ENCODE data around the gene BNC1.

The BNC1 gene

DNA sequence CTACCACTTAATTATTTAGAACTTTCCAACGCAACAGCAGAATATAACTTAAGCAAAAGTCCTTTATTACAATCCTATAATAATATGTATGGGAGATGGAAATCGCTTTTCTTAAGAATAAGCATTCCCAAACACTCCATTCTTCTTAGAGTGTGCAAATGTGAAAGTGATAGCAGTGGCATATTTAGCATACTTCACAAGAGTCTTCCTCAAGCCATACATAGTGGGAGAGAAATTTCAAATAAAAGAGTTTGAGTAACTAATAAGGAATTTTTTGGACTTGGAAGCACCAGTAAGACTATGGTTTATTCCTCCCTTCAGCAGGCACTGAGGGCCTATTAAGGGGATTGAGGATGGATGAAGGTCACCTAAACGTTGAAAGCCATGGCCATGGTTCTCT is 22.1 kb upstream of the BNC1 start:
- Mint-ChIP-seq H3K4me3 (no peak overlapping the region), H3K4me1 (no peaks in the 10 kb centered on the region), H3K36me3 (no peaks in the 10 kb centered on the region), H3K27ac (no peak overlapping the region), H3K9me3 (no peaks in the 10 kb centered on the region), H3K27me3 (peaks cover 8% of the 10 kb centered on the region)

- H3K4me1 Mint-ChIP-seq, result no peaks in the 10 kb centered on the region
- no peak overlapping the region for H3K4me3 Mint-ChIP-seq
- no peaks in the 10 kb centered on the region for H3K9me3 Mint-ChIP-seq
- no peak overlapping the region for H3K27ac Mint-ChIP-seq
- H3K36me3 Mint-ChIP-seq, result no peaks in the 10 kb centered on the region
- H3K27me3 Mint-ChIP-seq, result peaks cover 8% of the 10 kb centered on the region
Observed at GRCh38 chr15:83305704-83306291, 21.3 kb upstream of the BNC1 start.

GRCh38 chr15:83304861-83305703 is 20.6 kb upstream of the BNC1 start:
- no peak overlapping the region for H3K27ac Mint-ChIP-seq
- H3K4me3 Mint-ChIP-seq, result no peak overlapping the region
- no peaks in the 10 kb centered on the region for H3K4me1 Mint-ChIP-seq
- no peaks in the 10 kb centered on the region for H3K36me3 Mint-ChIP-seq
- no peaks in the 10 kb centered on the region for H3K9me3 Mint-ChIP-seq
- H3K27me3 Mint-ChIP-seq, result peaks cover 8% of the 10 kb centered on the region

GRCh38 chr15:83303535-83303934 is 19.1 kb upstream of the BNC1 start:
- no peaks in the 10 kb centered on the region for H3K4me1 Mint-ChIP-seq
- H3K9me3 Mint-ChIP-seq, result no peaks in the 10 kb centered on the region
- H3K4me3 Mint-ChIP-seq, result no peak overlapping the region
- H3K36me3 Mint-ChIP-seq, result no peaks in the 10 kb centered on the region
- peaks cover 8% of the 10 kb centered on the region for H3K27me3 Mint-ChIP-seq
- H3K27ac Mint-ChIP-seq, result no peak overlapping the region

DNA sequence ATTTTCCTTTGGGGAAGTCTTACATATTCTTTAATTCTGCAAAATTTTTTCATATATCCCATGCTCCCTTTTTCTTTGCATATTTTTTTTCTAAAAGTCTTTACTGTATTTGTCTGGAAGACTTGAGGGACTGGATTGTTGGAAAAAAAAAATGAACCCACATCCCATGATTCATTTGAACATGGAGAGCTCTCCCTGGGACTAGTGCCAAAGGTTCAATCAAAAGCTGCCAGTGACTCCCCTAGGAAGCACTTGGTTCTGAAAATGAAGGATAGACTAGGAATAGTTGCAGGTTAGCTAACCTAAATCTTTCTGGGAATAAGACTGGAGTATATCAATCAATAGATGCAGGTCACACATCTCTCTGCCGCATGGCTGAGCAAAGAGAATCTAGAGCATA is 16.4 kb upstream of the BNC1 start:
- Mint-ChIP-seq H3K36me3 (peaks cover 3% of the 10 kb centered on the region), H3K4me3 (no peak overlapping the region)

DNA sequence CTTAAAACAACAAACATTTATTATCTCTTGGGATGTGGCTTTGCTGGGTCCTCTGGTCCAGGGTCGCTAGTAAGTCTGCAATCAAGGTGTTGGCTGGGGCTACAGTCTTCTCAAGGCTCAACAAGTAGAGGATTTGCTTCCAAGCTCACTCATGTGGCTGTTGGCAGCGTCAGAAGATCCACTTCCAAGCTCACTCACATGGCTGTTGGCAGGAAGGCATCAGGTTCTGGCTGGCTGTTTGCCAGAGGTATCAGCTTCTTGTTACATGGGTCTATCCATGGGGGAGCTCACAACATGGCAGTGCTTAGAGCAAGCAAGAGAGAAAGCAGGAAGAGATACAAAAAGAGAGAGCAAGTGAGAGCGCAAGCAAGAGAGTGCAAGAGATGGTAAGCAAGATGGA is 15.0 kb upstream of the BNC1 start:
- H3K4me3 Mint-ChIP-seq, result no peak overlapping the region
- H3K27me3 Mint-ChIP-seq, result peaks cover 23% of the 10 kb centered on the region
- no peaks in the 10 kb centered on the region for H3K9me3 Mint-ChIP-seq

More for the DNA sequence above, 16.4 kb upstream of the BNC1 start:
- no peaks in the 10 kb centered on the region for H3K9me3 Mint-ChIP-seq
- H3K27ac Mint-ChIP-seq, result no peak overlapping the region
- H3K27me3 Mint-ChIP-seq, result peaks cover 22% of the 10 kb centered on the region
- no peaks in the 10 kb centered on the region for H3K4me1 Mint-ChIP-seq

GRCh38 chr15:83295417-83295816 is 11.0 kb upstream of the BNC1 start:
- Mint-ChIP-seq H3K27me3 (peaks cover 21% of the 10 kb centered on the region), H3K36me3 (peaks cover 3% of the 10 kb centered on the region), H3K9me3 (no peaks in the 10 kb centered on the region), H3K27ac (no peak overlapping the region), H3K4me1 (no peaks in the 10 kb centered on the region), H3K4me3 (no peak overlapping the region)

More for the DNA sequence above, 15.0 kb upstream of the BNC1 start:
- Mint-ChIP-seq H3K4me1 (no peaks in the 10 kb centered on the region), H3K36me3 (peaks cover 3% of the 10 kb centered on the region), H3K27ac (no peak overlapping the region)

GRCh38 chr15:83293201-83293600 is 8.7 kb upstream of the BNC1 start:
- peaks cover 25% of the 10 kb centered on the region for H3K27me3 Mint-ChIP-seq
- no peaks in the 10 kb centered on the region for H3K9me3 Mint-ChIP-seq
- no peak overlapping the region for H3K27ac Mint-ChIP-seq
- H3K36me3 Mint-ChIP-seq, result peaks cover 3% of the 10 kb centered on the region
- no peak overlapping the region for H3K4me3 Mint-ChIP-seq
- H3K4me1 Mint-ChIP-seq, result no peaks in the 10 kb centered on the region

- peaks cover 25% of the 10 kb centered on the region for H3K27me3 Mint-ChIP-seq
- H3K9me3 Mint-ChIP-seq, result no peaks in the 10 kb centered on the region
- peaks cover 1% of the 10 kb centered on the region for H3K36me3 Mint-ChIP-seq
- H3K4me1 Mint-ChIP-seq, result no peaks in the 10 kb centered on the region
- H3K4me3 Mint-ChIP-seq, result no peak overlapping the region
- H3K27ac Mint-ChIP-seq, result no peak overlapping the region
Observed at GRCh38 chr15:83292317-83292716, 7.9 kb upstream of the BNC1 start.

GRCh38 chr15:83290236-83290635 is 5.8 kb upstream of the BNC1 start:
- H3K9me3 Mint-ChIP-seq, result no peaks in the 10 kb centered on the region
- H3K4me1 Mint-ChIP-seq, result peaks cover 6% of the 10 kb centered on the region
- H3K4me3 Mint-ChIP-seq, result no peak overlapping the region
- H3K36me3 Mint-ChIP-seq, result peaks cover 3% of the 10 kb centered on the region
- H3K27me3 Mint-ChIP-seq, result peaks cover 26% of the 10 kb centered on the region
- no peak overlapping the region for H3K27ac Mint-ChIP-seq

GRCh38 chr15:83289160-83289559 is 4.7 kb upstream of the BNC1 start:
- H3K4me3 Mint-ChIP-seq, result no peak overlapping the region
- H3K4me1 Mint-ChIP-seq, result peaks cover 6% of the 10 kb centered on the region
- H3K27ac Mint-ChIP-seq, result no peak overlapping the region
- peaks cover 3% of the 10 kb centered on the region for H3K36me3 Mint-ChIP-seq
- H3K9me3 Mint-ChIP-seq, result no peaks in the 10 kb centered on the region
- peaks cover 25% of the 10 kb centered on the region for H3K27me3 Mint-ChIP-seq

- Mint-ChIP-seq H3K4me3 (no peak overlapping the region), H3K27me3 (peaks cover 27% of the 10 kb centered on the region), H3K36me3 (peaks cover 3% of the 10 kb centered on the region), H3K4me1 (peaks cover 10% of the 10 kb centered on the region), H3K9me3 (no peaks in the 10 kb centered on the region), H3K27ac (no peak overlapping the region)
Observed at GRCh38 chr15:83288381-83288801, 3.9 kb upstream of the BNC1 start.

DNA sequence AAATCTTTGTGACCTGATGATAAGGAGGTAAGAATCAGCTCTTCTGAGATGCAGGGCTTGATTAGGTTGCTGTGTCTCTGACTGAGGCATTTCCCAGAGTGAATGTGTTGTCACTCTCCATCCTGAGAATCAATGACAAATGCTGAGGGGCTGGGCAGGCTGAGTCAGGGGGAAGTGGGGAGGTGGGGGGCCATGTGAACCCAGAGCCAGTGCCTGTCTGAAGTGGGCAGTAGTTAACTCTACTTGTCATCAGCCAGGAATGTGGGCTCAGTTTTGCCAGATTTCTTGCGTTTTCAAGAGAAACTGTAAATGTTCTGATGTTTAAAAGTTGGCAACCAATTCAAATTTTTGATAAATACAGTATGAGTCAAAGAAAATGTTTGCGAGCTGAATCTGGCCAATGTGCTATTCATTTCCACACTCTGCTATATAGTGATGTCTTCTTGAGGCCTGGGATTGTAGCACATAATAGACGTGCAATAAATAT is 3.1 kb upstream of the BNC1 start:
- H3K4me3 Mint-ChIP-seq, result no peak overlapping the region
- no peak overlapping the region for H3K27ac Mint-ChIP-seq
- H3K36me3 Mint-ChIP-seq, result peaks cover 3% of the 10 kb centered on the region
- peaks cover 30% of the 10 kb centered on the region for H3K27me3 Mint-ChIP-seq
- H3K9me3 Mint-ChIP-seq, result no peaks in the 10 kb centered on the region
- peaks cover 10% of the 10 kb centered on the region for H3K4me1 Mint-ChIP-seq

DNA sequence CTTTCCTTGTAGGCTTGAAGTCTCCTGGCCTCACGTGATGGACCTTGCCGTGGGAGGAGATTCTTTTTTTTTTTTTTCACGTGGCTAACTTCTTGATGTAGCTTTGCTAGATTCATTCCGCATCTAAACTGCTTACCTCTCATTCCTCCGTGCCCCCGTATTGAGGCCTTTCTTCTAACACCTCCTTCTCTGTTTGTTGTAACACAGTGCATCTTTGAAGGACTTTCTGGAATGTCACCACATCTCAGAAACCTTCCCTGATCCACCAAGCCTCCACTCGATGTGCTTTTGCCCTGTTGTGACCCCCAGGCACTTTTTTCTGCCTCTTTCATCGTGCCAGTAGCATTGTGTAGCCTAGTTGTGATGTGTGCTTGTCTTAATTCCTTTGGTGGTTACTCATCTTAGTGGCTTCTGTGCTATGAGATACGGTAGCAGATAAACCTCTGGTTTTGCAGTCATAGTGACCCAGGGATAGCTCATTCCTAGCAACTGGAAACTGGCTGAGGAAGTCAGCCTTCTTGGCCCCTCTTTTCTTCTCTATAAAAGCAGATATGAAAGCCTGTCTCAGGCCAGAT is 1.6 kb upstream of the BNC1 start:
- Mint-ChIP-seq H3K36me3 (peaks cover 3% of the 10 kb centered on the region), H3K9me3 (no peaks in the 10 kb centered on the region), H3K4me3 (peak overlapping the region; percentile 67), H3K27me3 (peaks cover 40% of the 10 kb centered on the region), H3K4me1 (peaks cover 10% of the 10 kb centered on the region), H3K27ac (no peak overlapping the region)

DNA sequence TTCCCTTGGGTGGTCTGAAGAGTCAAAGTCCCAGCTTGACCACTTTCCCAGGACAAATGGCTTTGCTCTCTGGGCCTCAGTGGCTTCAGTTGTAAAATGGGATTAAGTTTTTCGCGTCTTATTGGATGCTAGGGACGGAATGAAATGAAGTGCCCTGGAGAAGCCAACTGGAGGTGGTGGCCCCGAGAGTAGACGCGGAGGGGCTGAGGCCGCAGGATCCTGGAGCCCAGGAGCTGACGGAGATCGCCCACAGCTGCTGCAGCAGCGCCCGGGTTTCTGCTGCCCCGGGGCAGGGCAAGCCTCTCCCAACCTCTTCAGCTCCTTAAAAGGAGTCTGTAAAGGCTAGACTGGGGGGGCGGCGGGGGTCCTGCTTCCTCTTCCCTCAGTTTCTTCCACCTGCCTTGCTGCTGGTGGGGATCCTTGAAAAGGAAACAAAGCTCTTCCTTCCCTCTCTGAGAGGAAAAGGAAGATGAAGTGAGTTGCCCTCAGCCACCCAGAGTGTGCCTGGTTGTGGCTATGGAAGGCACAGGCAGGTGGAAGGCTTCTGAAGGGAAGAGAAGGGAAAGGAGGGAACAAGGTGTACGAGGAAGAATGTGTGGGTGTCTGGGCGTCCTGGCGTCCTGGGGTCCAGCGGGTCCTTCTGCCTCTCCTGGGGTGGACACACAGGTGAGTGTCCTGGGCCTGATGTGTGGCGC is 967 bp upstream of the BNC1 start:
- H3K4me3 Mint-ChIP-seq, result peak overlapping the region; percentile 67
- peaks cover 3% of the 10 kb centered on the region for H3K36me3 Mint-ChIP-seq
- H3K4me1 Mint-ChIP-seq, result peaks cover 10% of the 10 kb centered on the region
- H3K27ac Mint-ChIP-seq, result no peak overlapping the region
- peaks cover 44% of the 10 kb centered on the region for H3K27me3 Mint-ChIP-seq
- no peaks in the 10 kb centered on the region for H3K9me3 Mint-ChIP-seq

Data from activated naive CD4-positive, alpha-beta T cell treated with anti-CD3 and anti-CD28 coated beads, Interleukin-2, amount 50 U/mL, for 24 hours (primary cell).